Gastroesophageal sphincter (tissue), 4 donors: ENCODE data around the gene TSPAN14. TPM values are rescaled to one million over a fixed set of nuclear protein-coding genes. Genes with fewer than 3 reads are reported as not detected.

ENCODE experiments used
- ATAC-seq: fragments of 150-250 bp; one replicate; pipeline ENCODE4 v1.9.1; 2016; ENCODE audit warnings: mild to moderate bottlenecking, moderate library complexity
- H3K27ac ChIP-seq, 4 donors: fragments of 200-600 bp; sonication (generic) in 3 of 4; 1 replicate in 3 of 4; 2 replicates in 1 of 4; pipeline ENCODE4 v1.5.1; 2016 to 2019
- H3K27me3 ChIP-seq: fragments of 200-600 bp; sonication (generic); one replicate; pipeline ENCODE4 v1.5.1; 2019
- H3K36me3 ChIP-seq, 2 donors: fragments of 200-600 bp; sonication (generic); one replicate each; pipeline ENCODE4 v1.5.1; 2019; ENCODE audit warnings: control low read depth in 1 of 2
- H3K4me1 ChIP-seq, 3 donors: fragments of 200-600 bp; sonication (generic); 1 replicate in 2 of 3; 2 replicates in 1 of 3; pipeline ENCODE4 v1.5.1; 2016 to 2019; ENCODE audit warnings: control low read depth in 2 of 3
- H3K4me3 ChIP-seq, 2 donors: fragments of 200-600 bp; sonication (generic); one replicate each; pipeline ENCODE4 v1.5.1; 2019; ENCODE audit warnings: mild to moderate bottlenecking in 1 of 2, moderate library complexity in 1 of 2
- H3K9me3 ChIP-seq, 3 donors: fragments of 200-600 bp; sonication (generic); one replicate each; pipeline ENCODE4 v1.5.1; 2017 to 2019; ENCODE audit warnings: control low read depth in 2 of 3
- CTCF ChIP-seq, 4 experiments: fragments of 200-600 bp in 2 of 4; fragments of 450-650 bp in 2 of 4; sonication (generic) in 1 of 4; IDR thresholded peaks; one replicate each; pipeline ENCODE4 v1.5.1; 2017 to 2019; ENCODE audit warnings: antibody characterized with exemption in 4 of 4, mild to moderate bottlenecking in 2 of 4, moderate library complexity in 2 of 4
- EP300 ChIP-seq: sonication (generic); formaldehyde crosslinking; IDR thresholded peaks from one replicate; pipeline ENCODE4 v1.6.1; 2017; ENCODE audit warnings: antibody characterized with exemption, mild to moderate bottlenecking
- POLR2A ChIP-seq, 2 donors: fragments of 450-650 bp; IDR thresholded peaks; one replicate each; pipeline ENCODE4 v1.6.1; 2017; ENCODE audit warnings: antibody characterized with exemption in 2 of 2, mild to moderate bottlenecking in 2 of 2, moderate library complexity in 1 of 2
- POLR2AphosphoS5 ChIP-seq: sonication (generic); formaldehyde crosslinking; IDR thresholded peaks from one replicate; pipeline ENCODE4 v1.6.1; 2017; ENCODE audit warnings: antibody characterized with exemption
- WGBS, 2 donors: methylation state at CpG; one replicate each; pipeline ENCODE4 v1.1.5; 2018; ENCODE audit warnings: low coverage in 1 of 2; 5-methylcytosine and 5-hydroxymethylcytosine counted together
- total RNA-seq, 4 donors: library from RNA; depleted of rRNA; stranded (reverse); fragments of >200 nt; gene quantifications; one replicate each; pipeline ENCODE4 v1.1.0, GENCODE V29; 2016

The TSPAN14 gene
- total RNA-seq, 4 donors from 2014 or later, result 23.3 to 52.4 (median 37.1) TPM

- WGBS, 2 donors, result 18 to 53% methylated on average over 2 to 4 of the region's 7 CpGs
- H3K9me3 ChIP-seq, result no peaks in the 10 kb centered on the region
- no peak for TF ChIP-seq POLR2AphosphoS5
- H3K27me3 ChIP-seq, result no peaks in the 10 kb centered on the region
- H3K27ac ChIP-seq, result peak overlapping the region; percentile 13 to 75 (median 66)
- peak overlapping the region in 1 of 2 donors; percentile 11 for H3K4me3 ChIP-seq
- H3K4me1 ChIP-seq, result peaks cover 12 to 100% (median 90%) of the 10 kb centered on the region in 3 donors
- H3K36me3 ChIP-seq, result no peaks in the 10 kb centered on the region
- ATAC-seq, result peak; percentile 50
Measured at GRCh38 chr10:80462299-80462980, 8.3 kb downstream of the TSPAN14 start.

GRCh38 chr10:80462981-80463741, 9.1 kb downstream of the TSPAN14 start:
- H3K4me3 ChIP-seq, result peak overlapping the region in 1 of 2 donors; percentile 11
- TF ChIP-seq CTCF (IDR thresholded peaks at IDR 0.05) (no peak), EP300 (no peak), POLR2AphosphoS5 (no peak), POLR2A (IDR thresholded peaks at IDR 0.05) (no peak)
- H3K27me3 ChIP-seq, result no peaks in the 10 kb centered on the region
- no peak for ATAC-seq
- H3K9me3 ChIP-seq, result no peaks in the 10 kb centered on the region
- WGBS, 2 donors, result 23 to 41% methylated on average over 3 to 5 of the region's 5 CpGs
- H3K27ac ChIP-seq, result peak overlapping the region; percentile 13 to 77 (median 72)
- no peaks in the 10 kb centered on the region for H3K36me3 ChIP-seq
- peaks cover 12 to 100% (median 83%) of the 10 kb centered on the region in 3 donors for H3K4me1 ChIP-seq

- H3K4me3 ChIP-seq, result no peak overlapping the region
- H3K36me3 ChIP-seq, result peaks cover 0 to 3% of the 10 kb centered on the region in 2 donors
- 57 to 69% methylated on average over 1 to 3 of the region's 10 CpGs for WGBS, 2 donors
- H3K9me3 ChIP-seq, result no peaks in the 10 kb centered on the region
- H3K27ac ChIP-seq, result peak overlapping the region in 3 of 4 donors; percentile 68 to 77 (median 75)
- peaks cover 12 to 100% (median 76%) of the 10 kb centered on the region in 3 donors for H3K4me1 ChIP-seq
- TF ChIP-seq CTCF (IDR thresholded peaks at IDR 0.05), result no peak
- TF ChIP-seq POLR2AphosphoS5, result no peak
- ATAC-seq, result no peak
- no peaks in the 10 kb centered on the region for H3K27me3 ChIP-seq
Measured at GRCh38 chr10:80463868-80464267, 9.8 kb downstream of the TSPAN14 start.

- peaks cover 12 to 99% (median 67%) of the 10 kb centered on the region in 3 donors for H3K4me1 ChIP-seq
- WGBS, 2 donors, result 20 to 38% methylated on average over 1 to 4 of the region's 14 CpGs
- peak; percentile 26 for ATAC-seq
Measured at GRCh38 chr10:80464557-80465450, 10.7 kb downstream of the TSPAN14 start.

More at GRCh38 chr10:80464557-80465450, 10.7 kb downstream of the TSPAN14 start:
- H3K27me3 ChIP-seq, result no peaks in the 10 kb centered on the region
- peaks cover 0 to 12% of the 10 kb centered on the region in 2 donors for H3K36me3 ChIP-seq
- TF ChIP-seq POLR2A (IDR thresholded peaks at IDR 0.05), result no peak
- no peak for TF ChIP-seq CTCF (IDR thresholded peaks at IDR 0.05)
- no peak for TF ChIP-seq POLR2AphosphoS5
- TF ChIP-seq EP300, result no peak
- peak overlapping the region in 1 of 2 donors; percentile 29 for H3K4me3 ChIP-seq
- no peaks in the 10 kb centered on the region for H3K9me3 ChIP-seq
- H3K27ac ChIP-seq, result peak overlapping the region in 3 of 4 donors; percentile 68 to 77 (median 75)
